Measurements from ENCODE around the gene SCTR. TPM values are rescaled to one million over a fixed set of nuclear protein-coding genes. Genes with fewer than 3 reads are reported as not detected.

The SCTR gene
- total RNA-seq, 1 experiment from 2014 or later = not detected

- no peaks in the 10 kb centered on the region for H3K27me3 ChIP-seq (ENCODE audit: low read length)
- H3K9me3 ChIP-seq (ENCODE audit: low read length) = no peaks in the 10 kb centered on the region
- no peak overlapping the region for H3K9ac ChIP-seq (ENCODE audit: low read length)
- no peak overlapping the region for H3K27ac ChIP-seq (ENCODE audit: low read length)
- no peaks in the 10 kb centered on the region for H3K36me3 ChIP-seq (ENCODE audit: insufficient read depth, low read length)
- no peak overlapping the region for H2AFZ ChIP-seq (ENCODE audit: low read length)
- H3K4me2 ChIP-seq (ENCODE audit: low read depth, low read length, poor library complexity, severe bottlenecking) = no peak overlapping the region
- no peaks in the 10 kb centered on the region for H3K79me2 ChIP-seq (ENCODE audit: low read length)
- H3K4me1 ChIP-seq (ENCODE audit: low read length) = no peaks in the 10 kb centered on the region
- no peaks in the 10 kb centered on the region for H3K9me2 ChIP-seq (replicated peaks; ENCODE audit: insufficient read depth, low read length)
- H3K4me3 ChIP-seq (ENCODE audit: low read length) = no peak overlapping the region
- no peak for DNase-seq
- H4K20me1 ChIP-seq (ENCODE audit: insufficient read depth, low read depth, low read length) = no peaks in the 10 kb centered on the region
Measured at GRCh38 chr2:119520696-119521432, 3.4 kb downstream of the SCTR start.

GRCh38 chr2:119519057-119519408 is 5.2 kb downstream of the SCTR start:
- Histone ChIP-seq H3K4me3 (ENCODE audit: low read length) (no peak overlapping the region), H3K9me2 (replicated peaks; ENCODE audit: insufficient read depth, low read length) (no peaks in the 10 kb centered on the region), H3K27me3 (ENCODE audit: low read length) (no peaks in the 10 kb centered on the region), H3K4me2 (ENCODE audit: low read depth, low read length, poor library complexity, severe bottlenecking) (no peak overlapping the region), H2AFZ (ENCODE audit: low read length) (no peak overlapping the region), H3K36me3 (ENCODE audit: insufficient read depth, low read length) (no peaks in the 10 kb centered on the region), H3K9me3 (ENCODE audit: low read length) (no peaks in the 10 kb centered on the region), H3K79me2 (ENCODE audit: low read length) (no peaks in the 10 kb centered on the region), H3K9ac (ENCODE audit: low read length) (no peak overlapping the region), H4K20me1 (ENCODE audit: insufficient read depth, low read depth, low read length) (no peaks in the 10 kb centered on the region), H3K4me1 (ENCODE audit: low read length) (no peaks in the 10 kb centered on the region), H3K27ac (ENCODE audit: low read length) (no peak overlapping the region)
- no peak for DNase-seq

- H2AFZ ChIP-seq (ENCODE audit: low read length) = no peak overlapping the region
- H3K4me1 ChIP-seq (ENCODE audit: low read length) = no peaks in the 10 kb centered on the region
- H4K20me1 ChIP-seq (ENCODE audit: insufficient read depth, low read depth, low read length) = no peaks in the 10 kb centered on the region
- no peaks in the 10 kb centered on the region for H3K36me3 ChIP-seq (ENCODE audit: insufficient read depth, low read length)
- no peak overlapping the region for H3K4me3 ChIP-seq (ENCODE audit: low read length)
- no peaks in the 10 kb centered on the region for H3K9me2 ChIP-seq (replicated peaks; ENCODE audit: insufficient read depth, low read length)
- no peaks in the 10 kb centered on the region for H3K9me3 ChIP-seq (ENCODE audit: low read length)
- no peak overlapping the region for H3K4me2 ChIP-seq (ENCODE audit: low read depth, low read length, poor library complexity, severe bottlenecking)
- no peak for DNase-seq
- no peaks in the 10 kb centered on the region for H3K27me3 ChIP-seq (ENCODE audit: low read length)
- H3K9ac ChIP-seq (ENCODE audit: low read length) = no peak overlapping the region
- no peaks in the 10 kb centered on the region for H3K79me2 ChIP-seq (ENCODE audit: low read length)
- no peak overlapping the region for H3K27ac ChIP-seq (ENCODE audit: low read length)
Measured at GRCh38 chr2:119518401-119519056, 5.8 kb downstream of the SCTR start.

GRCh38 chr2:119517433-119517832 is 6.8 kb downstream of the SCTR start:
- H3K4me2 ChIP-seq (ENCODE audit: low read depth, low read length, poor library complexity, severe bottlenecking) = no peak overlapping the region
- H3K4me3 ChIP-seq (ENCODE audit: low read length) = no peak overlapping the region
- no peak overlapping the region for H3K9ac ChIP-seq (ENCODE audit: low read length)
- H3K27ac ChIP-seq (ENCODE audit: low read length) = no peak overlapping the region
- H4K20me1 ChIP-seq (ENCODE audit: insufficient read depth, low read depth, low read length) = no peaks in the 10 kb centered on the region
- H3K9me2 ChIP-seq (replicated peaks; ENCODE audit: insufficient read depth, low read length) = no peaks in the 10 kb centered on the region
- H3K9me3 ChIP-seq (ENCODE audit: low read length) = no peaks in the 10 kb centered on the region
- peak; percentile 84 for DNase-seq
- H3K27me3 ChIP-seq (ENCODE audit: low read length) = no peaks in the 10 kb centered on the region
- H2AFZ ChIP-seq (ENCODE audit: low read length) = no peak overlapping the region
- H3K79me2 ChIP-seq (ENCODE audit: low read length) = no peaks in the 10 kb centered on the region
- no peaks in the 10 kb centered on the region for H3K4me1 ChIP-seq (ENCODE audit: low read length)
- H3K36me3 ChIP-seq (ENCODE audit: insufficient read depth, low read length) = no peaks in the 10 kb centered on the region

GRCh38 chr2:119516121-119516520 is 8.2 kb downstream of the SCTR start:
- Histone ChIP-seq H3K4me3 (ENCODE audit: low read length) (no peak overlapping the region), H3K27ac (ENCODE audit: low read length) (no peak overlapping the region), H3K9me2 (replicated peaks; ENCODE audit: insufficient read depth, low read length) (no peaks in the 10 kb centered on the region), H3K9me3 (ENCODE audit: low read length) (no peaks in the 10 kb centered on the region), H3K4me2 (ENCODE audit: low read depth, low read length, poor library complexity, severe bottlenecking) (no peak overlapping the region), H4K20me1 (ENCODE audit: insufficient read depth, low read depth, low read length) (no peaks in the 10 kb centered on the region), H3K79me2 (ENCODE audit: low read length) (no peaks in the 10 kb centered on the region), H3K4me1 (ENCODE audit: low read length) (no peaks in the 10 kb centered on the region), H3K9ac (ENCODE audit: low read length) (no peak overlapping the region), H3K27me3 (ENCODE audit: low read length) (no peaks in the 10 kb centered on the region), H2AFZ (ENCODE audit: low read length) (no peak overlapping the region), H3K36me3 (ENCODE audit: insufficient read depth, low read length) (no peaks in the 10 kb centered on the region)
- no peak for DNase-seq

- H3K9me2 ChIP-seq (replicated peaks; ENCODE audit: insufficient read depth, low read length) = no peaks in the 10 kb centered on the region
- H3K4me2 ChIP-seq (ENCODE audit: low read depth, low read length, poor library complexity, severe bottlenecking) = no peak overlapping the region
- H3K9me3 ChIP-seq (ENCODE audit: low read length) = no peaks in the 10 kb centered on the region
- DNase-seq = no peak
- H2AFZ ChIP-seq (ENCODE audit: low read length) = no peak overlapping the region
- H3K27me3 ChIP-seq (ENCODE audit: low read length) = no peaks in the 10 kb centered on the region
- H3K79me2 ChIP-seq (ENCODE audit: low read length) = no peaks in the 10 kb centered on the region
- no peak overlapping the region for H3K27ac ChIP-seq (ENCODE audit: low read length)
- no peaks in the 10 kb centered on the region for H3K4me1 ChIP-seq (ENCODE audit: low read length)
- no peaks in the 10 kb centered on the region for H3K36me3 ChIP-seq (ENCODE audit: insufficient read depth, low read length)
- no peak overlapping the region for H3K9ac ChIP-seq (ENCODE audit: low read length)
- H3K4me3 ChIP-seq (ENCODE audit: low read length) = no peak overlapping the region
- no peaks in the 10 kb centered on the region for H4K20me1 ChIP-seq (ENCODE audit: insufficient read depth, low read depth, low read length)
Measured at GRCh38 chr2:119513832-119514231, 10.5 kb downstream of the SCTR start.

- Histone ChIP-seq H3K9ac (ENCODE audit: low read length) (no peak overlapping the region), H2AFZ (ENCODE audit: low read length) (no peak overlapping the region), H3K4me3 (ENCODE audit: low read length) (no peak overlapping the region), H3K79me2 (ENCODE audit: low read length) (no peaks in the 10 kb centered on the region), H3K9me2 (replicated peaks; ENCODE audit: insufficient read depth, low read length) (no peaks in the 10 kb centered on the region), H4K20me1 (ENCODE audit: insufficient read depth, low read depth, low read length) (no peaks in the 10 kb centered on the region), H3K4me2 (ENCODE audit: low read depth, low read length, poor library complexity, severe bottlenecking) (no peak overlapping the region), H3K27me3 (ENCODE audit: low read length) (no peaks in the 10 kb centered on the region), H3K4me1 (ENCODE audit: low read length) (no peaks in the 10 kb centered on the region), H3K9me3 (ENCODE audit: low read length) (no peaks in the 10 kb centered on the region), H3K36me3 (ENCODE audit: insufficient read depth, low read length) (no peaks in the 10 kb centered on the region), H3K27ac (ENCODE audit: low read length) (no peak overlapping the region)
- no peak for DNase-seq
Measured at GRCh38 chr2:119512946-119513345, 11.3 kb downstream of the SCTR start.

GRCh38 chr2:119511989-119512388 is 12.3 kb downstream of the SCTR start:
- no peak for DNase-seq
- H3K4me2 ChIP-seq (ENCODE audit: low read depth, low read length, poor library complexity, severe bottlenecking) = no peak overlapping the region
- H2AFZ ChIP-seq (ENCODE audit: low read length) = no peak overlapping the region
- H3K4me1 ChIP-seq (ENCODE audit: low read length) = no peaks in the 10 kb centered on the region
- no peaks in the 10 kb centered on the region for H3K79me2 ChIP-seq (ENCODE audit: low read length)
- H4K20me1 ChIP-seq (ENCODE audit: insufficient read depth, low read depth, low read length) = no peaks in the 10 kb centered on the region
- no peaks in the 10 kb centered on the region for H3K27me3 ChIP-seq (ENCODE audit: low read length)
- H3K9me2 ChIP-seq (replicated peaks; ENCODE audit: insufficient read depth, low read length) = no peaks in the 10 kb centered on the region
- no peaks in the 10 kb centered on the region for H3K36me3 ChIP-seq (ENCODE audit: insufficient read depth, low read length)
- no peak overlapping the region for H3K27ac ChIP-seq (ENCODE audit: low read length)
- no peak overlapping the region for H3K4me3 ChIP-seq (ENCODE audit: low read length)
- H3K9me3 ChIP-seq (ENCODE audit: low read length) = no peaks in the 10 kb centered on the region
- H3K9ac ChIP-seq (ENCODE audit: low read length) = no peak overlapping the region

Measured in Karpas-422 (cell line).